HG02943 (cell line): ENCODE measurements around the gene CFAP119.
"Not testable (repeated sequence)": the region's sequence is repeated elsewhere in the genome, so short reads cannot be mapped to it uniquely, and the experiment has no call there.

ENCODE experiments used
- ATAC-seq: cut with Tn5 transposase; IDR thresholded peaks from one replicate; pipeline ENCODE4 v1.9.1; 2021; ENCODE audit warnings: mild to moderate bottlenecking, low read depth, moderate library complexity; ENCODE audit not compliant: unreplicated experiment

CFAP119 gene

GRCh38 chr16:30761928-30762902 is at the start of gene CFAP119, which contains the start of gene RNF40:
Gene CFAP119 (minus strand): TSS chr16:30762062. CDS start chr16:30761748, 314 bp downstream.
Gene RNF40 (plus strand): TSS chr16:30762322. CDS start chr16:30762546, 224 bp downstream.
- peak; percentile 75 for ATAC-seq

DNA sequence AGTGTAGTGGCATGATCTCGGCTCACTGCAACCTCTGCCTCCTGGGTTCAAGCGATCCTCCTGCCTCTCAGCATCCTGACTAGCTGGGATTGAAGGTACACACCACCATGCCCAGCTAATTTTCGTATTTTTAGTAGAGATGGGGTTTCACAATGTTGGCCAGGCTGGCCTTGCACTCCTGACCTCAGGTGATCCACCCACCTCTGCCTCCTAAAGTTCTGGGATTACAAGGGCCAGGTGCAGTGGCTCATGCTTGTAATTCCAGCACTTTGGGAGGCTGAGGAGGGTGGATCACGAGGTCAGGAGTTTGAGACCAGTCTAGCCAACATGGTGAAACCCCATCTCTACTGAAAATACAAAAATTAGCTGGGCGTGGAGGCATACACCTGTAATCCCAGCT is 47.8 kb upstream of the CFAP119 start:
- not testable (repeated sequence) for ATAC-seq

DNA sequence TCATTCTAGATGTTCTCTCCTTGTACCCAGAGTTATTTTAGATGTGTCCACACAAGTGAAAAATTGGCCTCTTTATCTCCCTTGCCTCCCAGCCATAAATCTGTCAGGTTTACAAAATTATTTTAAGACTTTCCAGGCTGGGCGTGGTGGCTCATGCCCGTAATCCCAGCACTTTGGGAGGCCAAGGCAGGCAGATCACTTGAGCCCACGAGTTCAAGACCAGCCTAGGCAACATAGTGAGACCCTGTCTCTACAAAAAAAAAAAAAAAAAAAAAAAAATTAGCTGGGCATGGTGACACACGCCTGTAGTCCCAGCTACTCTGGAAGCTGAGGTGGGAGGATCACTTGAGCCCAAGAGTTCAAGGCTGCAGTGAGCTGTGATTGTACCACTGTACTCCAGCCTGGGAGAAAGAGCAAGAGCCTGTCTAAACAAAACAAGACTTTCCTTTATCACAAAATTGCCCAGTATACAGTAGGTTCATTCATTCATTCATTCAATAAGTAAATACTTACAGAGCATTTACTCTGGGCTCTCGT is 47.1 kb upstream of the CFAP119 start:
- ATAC-seq, result not testable (repeated sequence)

GRCh38 chr16:30808146-30808545 is 46.3 kb upstream of the CFAP119 start:
- ATAC-seq, result no peak

- no peak for ATAC-seq
These were observed 43.7 kb upstream of the CFAP119 start for GRCh38 chr16:30805370-30806169.

DNA sequence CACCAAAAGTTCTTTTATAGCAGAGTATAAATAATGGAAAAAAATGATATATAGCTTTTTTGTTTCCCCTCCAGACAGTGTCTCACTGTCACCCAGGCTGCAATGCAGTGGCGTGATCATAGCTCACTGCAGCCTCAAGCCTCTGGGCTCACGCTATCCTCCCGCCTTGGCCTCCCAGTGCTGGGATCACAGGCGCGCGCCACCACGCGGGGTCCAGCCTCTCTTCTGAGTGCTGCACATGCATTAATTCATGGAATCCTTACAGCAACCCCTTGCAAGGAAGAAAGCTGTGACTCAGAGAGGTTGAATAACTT is 43.2 kb upstream of the CFAP119 start:
- ATAC-seq, result no peak

- ATAC-seq, result no peak
These were observed 41.1 kb upstream of the CFAP119 start for GRCh38 chr16:30802936-30803335.

GRCh38 chr16:30797670-30798309 is 35.9 kb upstream of the CFAP119 start:
- no peak for ATAC-seq

DNA sequence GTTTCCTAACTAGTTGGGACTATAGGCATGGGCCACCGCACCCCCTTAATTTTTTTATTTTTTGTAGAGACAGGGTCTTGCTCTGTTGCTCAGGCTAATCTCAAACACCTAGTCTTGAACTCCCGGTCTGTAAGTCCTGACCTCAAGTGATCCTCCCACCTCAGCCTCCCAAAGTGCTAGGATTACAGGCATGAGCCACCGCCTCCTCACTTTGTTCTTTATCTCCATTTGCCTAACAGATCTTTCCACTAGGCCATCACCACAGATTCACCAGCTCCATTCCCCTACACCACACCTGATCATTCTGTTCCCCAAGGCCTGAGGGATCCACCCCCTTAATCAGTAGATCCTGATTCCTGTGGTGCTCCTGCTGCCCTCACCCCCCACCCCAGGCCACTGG is 32.8 kb upstream of the CFAP119 start:
- ATAC-seq, result no peak

- ATAC-seq, result no peak
These were observed 31.7 kb upstream of the CFAP119 start for GRCh38 chr16:30793508-30794069.

- no peak for ATAC-seq
These were observed 25.9 kb upstream of the CFAP119 start for GRCh38 chr16:30787613-30788378.

DNA sequence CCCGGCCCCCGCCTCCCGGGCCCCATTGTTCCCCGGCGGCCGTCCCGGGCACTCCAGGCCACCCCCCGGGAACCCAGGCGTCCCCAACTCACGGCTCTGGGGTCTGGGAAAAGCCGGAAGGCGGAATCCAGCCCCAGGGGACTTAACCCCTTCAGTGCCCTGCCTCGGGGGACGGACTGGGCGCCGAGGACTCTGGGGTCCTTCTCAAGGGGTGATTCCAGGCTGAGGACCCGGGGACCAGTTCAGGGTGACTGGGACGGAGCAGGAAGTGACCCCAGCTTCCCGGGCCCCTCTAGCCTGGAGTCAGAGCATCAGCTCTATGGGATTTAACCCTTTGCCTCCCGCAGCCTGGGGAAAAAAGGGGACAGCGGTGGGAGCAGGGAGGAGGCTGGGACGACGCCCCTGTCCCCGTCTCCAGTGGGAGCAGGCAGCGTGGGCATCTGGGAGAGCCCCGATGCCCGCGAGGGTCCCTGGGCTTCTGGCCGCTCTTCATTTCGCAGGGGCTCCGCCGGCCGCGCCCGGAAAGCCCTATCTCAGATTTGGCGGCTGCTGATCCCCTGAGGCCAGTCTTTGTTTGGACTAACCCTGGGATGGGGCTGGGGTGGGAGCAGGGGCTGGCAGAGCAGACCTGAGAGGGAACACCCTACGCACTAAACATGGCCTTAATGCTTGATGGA is 25.2 kb upstream of the CFAP119 start, which contains the start of gene ZNF629:
TSS of gene ZNF629 (minus strand) at position 270 of the 677 bp plus-strand sequence. CDS start 2,723 bp downstream, outside the sequence.
- ATAC-seq, result no peak

- no peak for ATAC-seq
These were observed 24.5 kb upstream of the CFAP119 start for GRCh38 chr16:30786115-30786935.

DNA sequence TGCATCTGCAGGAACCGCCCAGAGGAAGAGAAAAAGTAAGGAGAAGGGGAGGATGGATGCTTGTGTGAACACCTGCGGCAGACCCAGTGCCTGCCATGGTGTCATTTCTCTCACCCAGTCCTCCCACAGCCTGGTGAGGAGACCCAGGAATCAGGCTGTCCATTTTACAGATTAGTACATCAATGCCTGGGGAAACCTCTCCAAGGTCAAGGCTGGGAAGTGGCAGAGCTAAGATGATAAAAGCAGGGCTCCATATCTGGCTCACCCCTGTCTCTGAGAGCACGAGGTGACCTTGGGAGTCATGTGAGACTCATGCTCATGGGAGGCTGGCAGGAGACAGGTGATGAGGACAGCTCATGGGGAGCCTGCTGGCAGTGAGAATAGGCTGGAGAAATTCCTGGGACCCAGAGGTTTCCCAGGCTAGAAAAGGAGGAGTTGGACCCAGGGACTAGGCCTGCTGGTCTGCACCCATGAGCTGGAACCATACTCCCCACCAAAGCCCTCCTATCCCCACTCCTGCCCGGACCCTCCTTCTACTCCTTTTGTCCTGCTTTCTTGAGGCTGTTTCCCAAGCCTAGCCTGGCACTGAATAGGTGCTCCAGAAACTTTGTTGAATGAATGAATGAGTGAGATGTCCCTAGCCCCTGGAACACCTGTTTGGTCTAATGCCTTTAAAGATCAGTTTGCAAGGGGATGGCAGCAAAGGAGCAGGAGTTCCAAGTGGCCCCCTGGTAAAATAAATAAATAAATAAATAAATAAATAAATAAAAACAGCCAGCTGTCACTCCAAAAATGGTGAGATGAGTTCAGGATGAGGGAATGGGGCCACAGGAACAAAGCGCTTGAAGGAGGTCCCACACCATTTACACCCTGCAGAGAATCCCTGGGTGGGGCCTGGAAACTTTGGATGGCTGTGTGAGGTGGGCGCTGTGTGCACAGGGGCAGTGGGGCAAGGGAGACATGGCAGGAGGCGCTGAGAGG is 23.6 kb upstream of the CFAP119 start:
- no peak for ATAC-seq

- no peak for ATAC-seq
These were observed 22.4 kb upstream of the CFAP119 start for GRCh38 chr16:30784215-30784614.

DNA sequence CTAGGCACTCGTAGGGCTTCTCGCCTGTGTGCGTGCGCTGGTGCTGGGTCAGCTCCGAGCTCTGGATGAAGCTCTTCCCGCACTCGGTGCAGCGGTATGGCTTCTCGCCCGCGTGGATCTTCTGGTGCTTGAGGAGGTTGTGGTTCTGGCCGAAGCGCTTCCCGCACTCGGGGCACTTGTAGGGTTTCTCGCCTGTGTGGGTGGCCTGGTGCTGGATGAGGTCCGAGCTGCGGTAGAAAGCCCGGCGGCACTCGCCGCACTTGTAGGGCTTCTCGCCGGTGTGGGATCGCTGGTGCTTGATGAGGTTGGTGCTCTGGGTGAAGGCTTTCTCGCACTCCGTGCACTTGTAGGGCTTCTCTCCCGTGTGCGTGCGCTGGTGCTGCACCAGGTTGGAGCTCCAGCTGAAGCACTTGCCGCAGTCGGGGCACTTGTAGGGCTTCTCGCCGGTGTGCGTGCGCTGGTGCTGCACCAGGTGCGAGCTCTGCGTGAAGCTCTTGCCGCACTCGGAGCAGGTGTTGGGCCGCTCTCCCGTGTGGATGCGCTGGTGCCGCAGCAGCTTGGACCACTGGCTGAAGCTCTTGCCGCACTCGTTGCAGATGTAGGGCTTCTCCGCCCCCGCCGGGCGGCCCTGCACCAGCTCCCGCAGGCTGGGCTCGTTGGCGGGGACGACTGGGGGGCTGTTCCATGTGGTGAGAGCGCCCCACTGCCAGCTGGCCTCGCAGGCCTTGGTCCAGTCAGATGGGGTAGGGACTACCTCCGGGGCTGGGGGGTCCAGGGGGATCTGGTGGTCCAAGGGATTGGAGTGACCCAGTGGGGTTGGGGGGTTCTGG is 21.6 kb upstream of the CFAP119 start:
- no peak for ATAC-seq
